Spleen (tissue), 11 donors: ENCODE results near the gene NCAPG2. TPM values are rescaled to one million over a fixed set of nuclear protein-coding genes. Genes with fewer than 3 reads are reported as not detected.

Experiments used
- DNase-seq: peaks from one replicate; pipeline ENCODE4 v3.0.0-alpha.2; 2020
- H3K27ac ChIP-seq, 8 donors: fragments of 200-600 bp; sonication (generic) in 7 of 8; 1 replicate in 4 of 8; 2 replicates in 4 of 8; pipeline versions ENCODE4 v1.5.0 to v1.8.0; 2016 to 2021; ENCODE audit warnings: inconsistent platforms in 4 of 8, mild to moderate bottlenecking in 4 of 8, moderate library complexity in 1 of 8
- H3K27me3 ChIP-seq, 7 donors: fragments of 200-600 bp; sonication (generic) in 6 of 7; replicated peaks in 1 of 7; 1 replicate in 4 of 7; 2 replicates in 3 of 7; pipeline versions ENCODE4 v1.5.0 to v1.8.0; 2016 to 2021; ENCODE audit warnings: inconsistent platforms in 3 of 7, mild to moderate bottlenecking in 1 of 7
- H3K36me3 ChIP-seq, 6 donors: fragments of 200-600 bp; sonication (generic) in 5 of 6; 1 replicate in 4 of 6; 2 replicates in 2 of 6; pipeline versions ENCODE4 v1.5.0 to v1.8.0; 2016 to 2021; ENCODE audit warnings: inconsistent platforms in 2 of 6
- H3K4me1 ChIP-seq, 6 donors: fragments of 200-600 bp; sonication (generic) in 5 of 6; 1 replicate in 3 of 6; 2 replicates in 3 of 6; pipeline versions ENCODE4 v1.5.0 to v1.8.0; 2016 to 2021; ENCODE audit warnings: inconsistent platforms in 3 of 6
- H3K4me3 ChIP-seq, 8 donors: fragments of 200-600 bp; sonication (generic) in 7 of 8; 1 replicate in 4 of 8; 2 replicates in 4 of 8; pipeline versions ENCODE4 v1.5.0 to v1.8.0; 2016 to 2021; ENCODE audit warnings: inconsistent platforms in 4 of 8, mild to moderate bottlenecking in 4 of 8, moderate library complexity in 2 of 8
- H3K9me3 ChIP-seq, 8 donors: fragments of 200-600 bp; sonication (generic) in 7 of 8; 1 replicate in 4 of 8; 2 replicates in 4 of 8; pipeline versions ENCODE4 v1.5.0 to v1.8.0; 2016 to 2021; ENCODE audit warnings: inconsistent platforms in 4 of 8
- CTCF ChIP-seq, 11 experiments: fragments of 200-600 bp in 7 of 11; fragments of 450-650 bp in 4 of 11; sonication (generic) in 4 of 11; IDR thresholded peaks in 8 of 11; conservative IDR thresholded peaks in 3 of 11; 1 replicate in 7 of 11; 2 replicates in 4 of 11; pipeline versions ENCODE4 v1.4.0 to v1.8.0; 2016 to 2021; ENCODE audit warnings: antibody characterized with exemption in 11 of 11, inconsistent platforms in 4 of 11, mild to moderate bottlenecking in 1 of 11
- POLR2A ChIP-seq, 3 donors: fragments of 450-650 bp; IDR thresholded peaks; one replicate each; pipeline ENCODE4 v1.5.1; 2017; ENCODE audit warnings: antibody characterized with exemption in 3 of 3, mild to moderate bottlenecking in 1 of 3
- POLR2AphosphoS5 ChIP-seq, 3 donors: sonication (generic); formaldehyde crosslinking; IDR thresholded peaks; one replicate each; pipeline ENCODE4 v1.5.1; 2017; ENCODE audit warnings: antibody characterized with exemption in 3 of 3
- WGBS, 5 donors: extraction: QIAGEN DNeasy Blood & Tissue Kit in 3 of 5; methylation state at CpG; one replicate each; pipeline versions ENCODE4 v1.1.5 to v1.1.7; 2013 to 2018; 5-methylcytosine and 5-hydroxymethylcytosine counted together
- intact Hi-C: fragments of 100-400 bp; cut with DNase I; formaldehyde crosslinking; loops from one replicate; pipeline ENCODE4 v1.15.0; 2023; ENCODE audit warnings: low total_unique reads
- polyA plus RNA-seq, 3 donors: library from polyadenylated mRNA; stranded (reverse); fragments of 200-250 nt; gene quantifications; one replicate each; pipeline ENCODE4 v1.2.1, GENCODE V29; 2013
- total RNA-seq, 7 donors: library from RNA; depleted of rRNA in 3 of 7; stranded (reverse); fragments of >200 nt in 3 of 7; fragmentation: NEBNext Ultra II Directional in 4 of 7; extraction: Animal tissue kit (Norgen Biotek cat#: 25700) in 4 of 7; gene quantifications; one replicate each; pipeline versions ENCODE4 v1.1.0 to v1.2.1, GENCODE V29; 2016 to 2021
- donor health status: healthy with polysubstance abuse.
- donor health status: DM: no; HTN: no; CAD: no; lungs with moderate emphysema.
- donor health status: DM: no; HTN: no; CAD: no.
- donor health status: Bipolar disorder and iron deficiency.
- donor health status: healthy.
- donor health status: DM: no; HTN: no; CAD: no.
- donor health status: DM: yes; HTN: yes; CAD: no.

The NCAPG2 gene
- total and polyA plus RNA-seq, 10 donors = 2.2 to 18.0 (median 10.8) TPM

GRCh38 chr7:158602905-158603772, 101.5 kb downstream of the NCAPG2 start:
- peaks cover 0 to 4% (median 0%) of the 10 kb centered on the region in 6 donors for H3K4me1 ChIP-seq
- no peak overlapping the region for H3K4me3 ChIP-seq
- TF ChIP-seq POLR2AphosphoS5 (IDR thresholded peaks at IDR 0.05) (no peak), CTCF (IDR thresholded peaks at IDR 0.05 in 8 of 11, conservative IDR thresholded peaks at IDR 0.05 in 3 of 11) (no peak), POLR2A (IDR thresholded peaks at IDR 0.05) (no peak)
- H3K27me3 ChIP-seq = peaks cover 0 to 4% (median 0%) of the 10 kb centered on the region in 7 donors
- no peaks in the 10 kb centered on the region for H3K9me3 ChIP-seq
- no peak for DNase-seq
- no peak overlapping the region for H3K27ac ChIP-seq
- intact Hi-C loops = no loop called here
- WGBS, 5 donors = 77 to 90% (median 86%) methylated on average over 22 of the region's 22 CpGs
- peaks cover 0 to 20% (median 0%) of the 10 kb centered on the region in 6 donors for H3K36me3 ChIP-seq

- intact Hi-C loops = no loop called here
- TF ChIP-seq POLR2AphosphoS5 (IDR thresholded peaks at IDR 0.05) = no peak
- TF ChIP-seq POLR2A (IDR thresholded peaks at IDR 0.05) = no peak
- no peak for TF ChIP-seq CTCF (IDR thresholded peaks at IDR 0.05 in 8 of 11, conservative IDR thresholded peaks at IDR 0.05 in 3 of 11)
- DNase-seq = no peak
- Histone ChIP-seq H3K9me3 (peaks cover 0 to under 1% (median 0%) of the 10 kb centered on the region in 8 donors), H3K27ac (no peak overlapping the region), H3K36me3 (peaks cover 0 to 9% (median 0%) of the 10 kb centered on the region in 6 donors), H3K4me3 (no peak overlapping the region), H3K27me3 (peaks cover 0 to 4% (median 0%) of the 10 kb centered on the region in 7 donors), H3K4me1 (peaks cover 0 to 4% (median 0%) of the 10 kb centered on the region in 6 donors)
- WGBS, 5 donors = 96 to 100% (median 97%) methylated on average over 4 to 7 of the region's 7 CpGs
Observed at GRCh38 chr7:158602041-158602440, 102.6 kb downstream of the NCAPG2 start.

- Histone ChIP-seq H3K36me3 (no peaks in the 10 kb centered on the region), H3K27ac (no peak overlapping the region), H3K4me3 (no peak overlapping the region), H3K27me3 (peaks cover 0 to 4% (median 0%) of the 10 kb centered on the region in 7 donors), H3K9me3 (peaks cover 0 to 7% (median 0%) of the 10 kb centered on the region in 8 donors), H3K4me1 (peaks cover 0 to 4% (median 0%) of the 10 kb centered on the region in 6 donors)
- 58 to 78% (median 74%) methylated on average over 1 of the region's 1 CpG for WGBS, 5 donors
- TF ChIP-seq CTCF (IDR thresholded peaks at IDR 0.05 in 8 of 11, conservative IDR thresholded peaks at IDR 0.05 in 3 of 11) (no peak), POLR2A (IDR thresholded peaks at IDR 0.05) (no peak), POLR2AphosphoS5 (IDR thresholded peaks at IDR 0.05) (no peak)
- no peak for DNase-seq
- intact Hi-C loops = no loop called here
Observed at GRCh38 chr7:158601090-158601489, 103.5 kb downstream of the NCAPG2 start.

- Histone ChIP-seq H3K4me3 (no peak overlapping the region), H3K9me3 (peaks cover 0 to 33% (median 0%) of the 10 kb centered on the region in 8 donors), H3K36me3 (no peaks in the 10 kb centered on the region), H3K27me3 (no peaks in the 10 kb centered on the region), H3K27ac (no peak overlapping the region), H3K4me1 (no peaks in the 10 kb centered on the region)
- TF ChIP-seq POLR2AphosphoS5 (IDR thresholded peaks at IDR 0.05) = no peak
- TF ChIP-seq CTCF (IDR thresholded peaks at IDR 0.05 in 8 of 11, conservative IDR thresholded peaks at IDR 0.05 in 3 of 11) = no peak
- no peak for TF ChIP-seq POLR2A (IDR thresholded peaks at IDR 0.05)
- DNase-seq = no peak
- 94 to 100% (median 97%) methylated on average over 4 of the region's 4 CpGs for WGBS, 5 donors
- intact Hi-C loops = no loop called here
Observed at GRCh38 chr7:158596745-158597144, 107.9 kb downstream of the NCAPG2 start.
